ENCODE results near the gene MARVELD1.
A peak's percentile ranks its signal among the peaks of the same experiment; 100 is the strongest.

- TF ChIP-seq CTCF (IDR thresholded peaks at IDR 0.05) = no peak
- no peak for TF ChIP-seq POLR2A (IDR thresholded peaks at IDR 0.05)
- TF ChIP-seq POLR2AphosphoS5 (IDR thresholded peaks at IDR 0.05) = peak; percentile 59 to 75 (median 73)
- no peak for TF ChIP-seq EP300 (IDR thresholded peaks at IDR 0.05; ENCODE audit: low read depth)
Measured at GRCh38 chr10:97726636-97727178, 13.2 kb downstream of the MARVELD1 start.
